WTC11 (cell line): ENCODE results near the gene CD96. TPM values are rescaled to one million over a fixed set of nuclear protein-coding genes. Genes with fewer than 3 reads are reported as not detected.
"Not testable (repeated sequence)": the region's sequence is repeated elsewhere in the genome, so short reads cannot be mapped to it uniquely, and the experiment has no call there.

Source experiments
- ATAC-seq: fragments of 200-7000 bp; cut with Tn5 transposase; 2 replicates; pipeline ENCODE4 v1.10.0; 2021; ENCODE audit warnings: mild to moderate bottlenecking, moderate library complexity
- CTCF ChIA-PET: fragments of 300-600 bp; sonication (Branson Sonifier 250); formaldehyde crosslinking; loops from one replicate; lab custom pipeline; 2021; ENCODE audit warnings: antibody characterized with exemption; lab: Charles Lee
- POLR2A ChIA-PET: fragments of 350-600 bp; sonication (Branson Sonifier 250); formaldehyde crosslinking; loops from one replicate; lab custom pipeline; 2021; ENCODE audit warnings: antibody characterized with exemption; lab: Charles Lee
- DNase-seq: peaks from one replicate; pipeline ENCODE4 v3.0.0; 2021; ENCODE audit warnings: low spot score
- H3K27ac Mint-ChIP-seq: 2 replicates; pipeline ENCODE4 v1.8.0; 2021; ENCODE audit warnings: mixed read lengths
- H3K27me3 Mint-ChIP-seq: 2 replicates; pipeline ENCODE4 v1.8.0; 2021; ENCODE audit warnings: low read depth, mild to moderate bottlenecking, moderate library complexity, mixed read lengths
- H3K36me3 Mint-ChIP-seq: 2 replicates; pipeline ENCODE4 v1.8.0; 2021; ENCODE audit warnings: mixed read lengths
- H3K4me1 Mint-ChIP-seq: 2 replicates; pipeline ENCODE4 v1.8.0; 2022; ENCODE audit warnings: mixed read lengths
- H3K4me3 Mint-ChIP-seq: 2 replicates; pipeline ENCODE4 v1.8.0; 2021; ENCODE audit warnings: mild to moderate bottlenecking, moderate library complexity, mixed read lengths
- H3K9me3 Mint-ChIP-seq: 2 replicates; pipeline ENCODE4 v1.8.0; 2021; ENCODE audit warnings: mixed read lengths
- CBFB ChIP-seq: sonication (generic); formaldehyde crosslinking; IDR thresholded peaks from 2 replicates; pipeline ENCODE4 v1.8.1; 2022; ENCODE audit warnings: mild to moderate bottlenecking, low read depth, missing genetic modification reagents
- CREM ChIP-seq: sonication (generic); formaldehyde crosslinking; IDR thresholded peaks from 2 replicates; pipeline ENCODE4 v1.8.1; 2022; ENCODE audit warnings: mild to moderate bottlenecking, missing genetic modification reagents, moderate library complexity
- ETV6 ChIP-seq: sonication (generic); formaldehyde crosslinking; IDR thresholded peaks from 2 replicates; pipeline ENCODE4 v1.8.1; 2022; ENCODE audit warnings: mild to moderate bottlenecking, missing genetic modification reagents
- GTF2I ChIP-seq: fragments of 250-450 bp; sonication (Bioruptor Pico); conservative IDR thresholded peaks from 2 replicates; pipeline ENCODE4 v1.4.0; 2021; ENCODE audit warnings: mild to moderate bottlenecking
- MXD4 ChIP-seq: fragments of 250-450 bp; sonication (Bioruptor Pico); IDR thresholded peaks from 2 replicates; pipeline ENCODE4 v1.8.0; 2021; ENCODE audit warnings: mild to moderate bottlenecking, moderate library complexity, borderline replicate concordance
- NR2C2 ChIP-seq: sonication (generic); formaldehyde crosslinking; IDR thresholded peaks from 2 replicates; pipeline ENCODE4 v1.8.0; 2022; ENCODE audit warnings: mild to moderate bottlenecking, missing genetic modification reagents
- TEAD4 ChIP-seq: sonication (generic); formaldehyde crosslinking; IDR thresholded peaks from 2 replicates; pipeline ENCODE4 v1.8.0; 2022; ENCODE audit warnings: mild to moderate bottlenecking, missing genetic modification reagents
- ZNF138 ChIP-seq: sonication (generic); formaldehyde crosslinking; conservative IDR thresholded peaks from 2 replicates; pipeline ENCODE4 v1.8.1; 2022; ENCODE audit warnings: mild to moderate bottlenecking, moderate library complexity, missing genetic modification reagents
- ZNF263 ChIP-seq: sonication (generic); formaldehyde crosslinking; IDR thresholded peaks from 2 replicates; pipeline ENCODE4 v1.8.1; 2022; ENCODE audit warnings: low read depth, mild to moderate bottlenecking, moderate library complexity, missing genetic modification reagents
- ZNF317 ChIP-seq: sonication (generic); formaldehyde crosslinking; IDR thresholded peaks from 2 replicates; pipeline ENCODE4 v1.8.1; 2023; ENCODE audit warnings: low read depth, mild to moderate bottlenecking, moderate library complexity, missing genetic modification reagents, borderline replicate concordance
- ZNF671 ChIP-seq: fragments of 250-450 bp; sonication (Bioruptor Pico); IDR thresholded peaks from 2 replicates; pipeline ENCODE4 v1.8.0; 2021; ENCODE audit warnings: mild to moderate bottlenecking
- total RNA-seq: library from RNA; stranded (reverse); gene quantifications from 3 replicates; pipeline ENCODE4 v1.2.3, GENCODE V29; 2021
- TF ChIP-seq, protein P1 (sequence below): sonication (generic); formaldehyde crosslinking; IDR thresholded peaks from 2 replicates; pipeline ENCODE4 v1.8.1; 2022; ENCODE audit warnings: low read depth, missing genetic modification reagents, borderline replicate concordance
- TF ChIP-seq, protein P2 (sequence below): fragments of 250-450 bp; sonication (Bioruptor Pico); IDR thresholded peaks from 2 replicates; pipeline ENCODE4 v2.1.2; 2022; ENCODE audit warnings: mild to moderate bottlenecking, moderate library complexity
- TF ChIP-seq, protein P3 (sequence below): fragments of 250-450 bp; sonication (Bioruptor Pico); conservative IDR thresholded peaks from 2 replicates; pipeline ENCODE4 v1.9.0; 2021; ENCODE audit warnings: mild to moderate bottlenecking
- TF ChIP-seq, protein P4 (sequence below): sonication (generic); formaldehyde crosslinking; IDR thresholded peaks from 2 replicates; pipeline ENCODE4 v1.8.0; 2023; ENCODE audit warnings: missing genetic modification reagents
- TF ChIP-seq, protein P5 (sequence below): sonication (generic); formaldehyde crosslinking; IDR thresholded peaks from 2 replicates; pipeline ENCODE4 v1.8.1; 2023; ENCODE audit warnings: mild to moderate bottlenecking, moderate library complexity, missing genetic modification reagents
- TF ChIP-seq, protein P6 (sequence below): sonication (generic); formaldehyde crosslinking; IDR thresholded peaks from 2 replicates; pipeline ENCODE4 v1.8.1; 2023; ENCODE audit warnings: mild to moderate bottlenecking, missing genetic modification reagents, moderate library complexity
- TF ChIP-seq, protein P7 (sequence below): sonication (generic); formaldehyde crosslinking; IDR thresholded peaks from 2 replicates; pipeline ENCODE4 v1.8.0; 2022; ENCODE audit warnings: mild to moderate bottlenecking, missing genetic modification reagents
- TF ChIP-seq, protein P8 (sequence below): sonication (generic); formaldehyde crosslinking; IDR thresholded peaks from 2 replicates; pipeline ENCODE4 v1.8.1; 2023; ENCODE audit warnings: mild to moderate bottlenecking, missing genetic modification reagents
- TF ChIP-seq, protein P9 (sequence below): fragments of 250-450 bp; sonication (Bioruptor Pico); IDR thresholded peaks from 2 replicates; pipeline ENCODE4 v1.9.0; 2021; ENCODE audit warnings: mild to moderate bottlenecking

The CD96 gene
- total RNA-seq, 1 experiment from 2014 or later = 0.33 TPM

DNA sequence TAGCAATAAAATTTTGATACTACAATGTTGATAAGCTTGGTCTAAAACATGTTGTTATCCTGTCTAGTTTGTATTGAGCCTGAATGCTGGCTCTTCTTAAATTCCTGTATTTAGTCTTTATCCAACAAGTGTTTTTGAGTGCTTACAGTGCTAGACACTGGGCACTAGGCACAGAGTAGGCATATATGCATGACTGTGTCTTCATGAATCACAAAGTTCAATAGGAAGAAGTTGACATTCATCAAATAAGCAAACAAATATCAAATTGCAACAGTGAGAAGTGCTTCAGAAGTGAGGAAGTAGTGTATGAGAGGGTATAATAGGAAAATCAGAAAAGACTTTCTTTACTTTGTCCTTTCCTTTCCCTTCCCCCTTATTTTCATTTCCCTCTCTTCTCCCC lies 6.8 kb downstream of the CD96 start (continued):
- TF ChIP-seq, protein P1, sequence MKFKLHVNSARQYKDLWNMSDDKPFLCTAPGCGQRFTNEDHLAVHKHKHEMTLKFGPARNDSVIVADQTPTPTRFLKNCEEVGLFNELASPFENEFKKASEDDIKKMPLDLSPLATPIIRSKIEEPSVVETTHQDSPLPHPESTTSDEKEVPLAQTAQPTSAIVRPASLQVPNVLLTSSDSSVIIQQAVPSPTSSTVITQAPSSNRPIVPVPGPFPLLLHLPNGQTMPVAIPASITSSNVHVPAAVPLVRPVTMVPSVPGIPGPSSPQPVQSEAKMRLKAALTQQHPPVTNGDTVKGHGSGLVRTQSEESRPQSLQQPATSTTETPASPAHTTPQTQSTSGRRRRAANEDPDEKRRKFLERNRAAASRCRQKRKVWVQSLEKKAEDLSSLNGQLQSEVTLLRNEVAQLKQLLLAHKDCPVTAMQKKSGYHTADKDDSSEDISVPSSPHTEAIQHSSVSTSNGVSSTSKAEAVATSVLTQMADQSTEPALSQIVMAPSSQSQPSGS (CRISPR knock-in tag) = no peak
- TF ChIP-seq, protein P2, sequence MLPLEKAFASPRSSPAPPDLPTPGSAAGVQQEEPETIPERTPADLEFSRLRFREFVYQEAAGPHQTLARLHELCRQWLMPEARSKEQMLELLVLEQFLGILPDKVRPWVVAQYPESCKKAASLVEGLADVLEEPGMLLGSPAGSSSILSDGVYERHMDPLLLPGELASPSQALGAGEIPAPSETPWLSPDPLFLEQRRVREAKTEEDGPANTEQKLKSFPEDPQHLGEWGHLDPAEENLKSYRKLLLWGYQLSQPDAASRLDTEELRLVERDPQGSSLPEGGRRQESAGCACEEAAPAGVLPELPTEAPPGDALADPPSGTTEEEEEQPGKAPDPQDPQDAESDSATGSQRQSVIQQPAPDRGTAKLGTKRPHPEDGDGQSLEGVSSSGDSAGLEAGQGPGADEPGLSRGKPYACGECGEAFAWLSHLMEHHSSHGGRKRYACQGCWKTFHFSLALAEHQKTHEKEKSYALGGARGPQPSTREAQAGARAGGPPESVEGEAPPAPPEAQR (CRISPR knock-in tag) = no peak
- TF ChIP-seq, protein P3, sequence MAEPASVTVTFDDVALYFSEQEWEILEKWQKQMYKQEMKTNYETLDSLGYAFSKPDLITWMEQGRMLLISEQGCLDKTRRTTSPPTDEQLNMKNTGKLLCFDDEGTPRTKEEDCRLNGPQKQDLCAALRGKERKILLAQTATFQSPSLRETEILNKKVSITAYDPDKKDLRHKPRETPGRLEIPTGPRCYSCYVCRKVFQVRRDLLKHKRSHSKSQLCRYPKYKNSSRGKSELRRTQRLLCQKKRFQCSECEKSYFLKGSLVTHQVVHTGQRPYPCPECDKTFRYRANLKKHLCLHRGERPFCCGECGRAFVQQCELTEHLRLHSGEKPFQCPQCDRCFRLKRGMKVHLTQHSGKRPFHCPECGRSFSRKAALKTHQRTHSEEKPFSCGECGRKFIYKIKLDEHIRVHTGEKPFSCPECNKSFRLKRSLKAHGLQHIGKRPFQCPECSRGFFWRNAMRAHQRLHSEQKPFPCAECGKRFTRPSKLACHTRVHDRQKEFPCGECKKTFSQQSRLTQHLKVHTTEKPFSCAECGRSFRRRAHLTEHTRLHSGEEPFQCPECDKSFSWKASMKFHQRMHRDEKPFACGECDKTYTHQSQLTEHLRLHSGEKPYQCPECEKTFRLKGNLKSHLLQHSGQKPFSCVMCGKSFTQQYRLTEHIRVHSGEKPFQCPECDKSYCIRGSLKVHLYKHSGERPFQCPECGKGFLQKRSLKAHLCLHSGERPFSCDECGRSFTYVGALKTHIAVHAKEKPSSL (CRISPR knock-in tag) = no peak

DNA sequence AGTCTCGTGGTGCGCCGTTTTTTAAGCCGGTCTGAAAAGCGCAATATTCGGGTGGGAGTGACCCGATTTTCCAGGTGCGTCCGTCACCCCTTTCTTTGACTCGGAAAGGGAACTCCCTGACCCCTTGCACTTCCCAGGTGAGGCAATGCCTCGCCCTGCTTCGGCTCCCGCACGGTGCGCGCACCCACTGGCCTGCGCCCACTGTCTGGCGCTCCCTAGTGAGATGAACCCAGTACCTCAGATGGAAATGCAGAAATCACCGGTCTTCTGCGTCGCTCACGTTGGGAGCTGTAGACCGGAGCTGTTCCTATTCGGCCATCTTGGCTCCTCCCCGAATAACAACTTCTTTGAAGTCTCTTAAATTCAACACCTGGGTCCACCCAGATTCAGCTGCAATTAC lies 19.9 kb downstream of the CD96 start:
- ATAC-seq, H3K27me3 Mint-ChIP-seq, H3K9me3 Mint-ChIP-seq, H3K36me3 Mint-ChIP-seq, CTCF ChIA-PET, POLR2A ChIA-PET: not testable (repeated sequence)
- DNase-seq = peak; percentile 10
- Mint-ChIP-seq H3K4me3 (peak overlapping the region; percentile 54), H3K27ac (peak overlapping the region; percentile 63; the same call in 1 of the 2 replicates), H3K4me1 (peaks cover 10% of the 10 kb centered on the region)

DNA sequence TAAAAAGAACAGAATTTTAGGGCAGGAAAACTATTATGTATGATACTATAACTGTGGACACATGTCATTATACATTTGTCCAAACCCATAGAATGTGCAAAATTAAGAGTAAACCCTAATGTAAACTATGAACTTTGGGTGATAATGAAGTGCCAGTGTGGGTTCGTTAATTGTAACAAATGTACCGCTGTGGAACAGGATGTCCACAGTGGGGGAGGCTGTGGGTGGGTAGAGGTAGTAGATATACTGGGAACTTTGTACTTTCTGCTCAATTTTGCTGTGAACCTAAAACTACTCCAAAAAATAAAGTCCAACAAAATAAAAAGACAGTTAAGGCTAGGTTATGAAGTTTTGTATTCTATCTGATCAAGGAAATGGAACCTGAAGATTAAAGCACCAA lies 24.8 kb downstream of the CD96 start:
- Mint-ChIP-seq H3K4me3 (no peak overlapping the region), H3K9me3 (peaks cover 5% of the 10 kb centered on the region), H3K36me3 (peaks cover 6% of the 10 kb centered on the region; the same call in 1 of the 2 replicates), H3K27ac (no peak overlapping the region), H3K27me3 (no peaks in the 10 kb centered on the region), H3K4me1 (peaks cover 10% of the 10 kb centered on the region)
- ATAC-seq = no peak
- DNase-seq = no peak
- POLR2A ChIA-PET = no interaction called here
- TF ChIP-seq GTF2I (CRISPR knock-in tag) (no peak), MXD4 (CRISPR knock-in tag) (no peak), TEAD4 (CRISPR knock-in tag) (no peak), ZNF671 (no peak), CBFB (CRISPR knock-in tag) (no peak), NR2C2 (CRISPR knock-in tag) (no peak), ETV6 (CRISPR knock-in tag) (no peak), CREM (CRISPR knock-in tag) (no peak), ZNF317 (no peak), ZNF138 (CRISPR knock-in tag) (no peak), ZNF263 (CRISPR knock-in tag) (no peak)
- TF ChIP-seq, protein P4, sequence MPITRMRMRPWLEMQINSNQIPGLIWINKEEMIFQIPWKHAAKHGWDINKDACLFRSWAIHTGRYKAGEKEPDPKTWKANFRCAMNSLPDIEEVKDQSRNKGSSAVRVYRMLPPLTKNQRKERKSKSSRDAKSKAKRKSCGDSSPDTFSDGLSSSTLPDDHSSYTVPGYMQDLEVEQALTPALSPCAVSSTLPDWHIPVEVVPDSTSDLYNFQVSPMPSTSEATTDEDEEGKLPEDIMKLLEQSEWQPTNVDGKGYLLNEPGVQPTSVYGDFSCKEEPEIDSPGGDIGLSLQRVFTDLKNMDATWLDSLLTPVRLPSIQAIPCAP = no peak
- TF ChIP-seq, protein P5, sequence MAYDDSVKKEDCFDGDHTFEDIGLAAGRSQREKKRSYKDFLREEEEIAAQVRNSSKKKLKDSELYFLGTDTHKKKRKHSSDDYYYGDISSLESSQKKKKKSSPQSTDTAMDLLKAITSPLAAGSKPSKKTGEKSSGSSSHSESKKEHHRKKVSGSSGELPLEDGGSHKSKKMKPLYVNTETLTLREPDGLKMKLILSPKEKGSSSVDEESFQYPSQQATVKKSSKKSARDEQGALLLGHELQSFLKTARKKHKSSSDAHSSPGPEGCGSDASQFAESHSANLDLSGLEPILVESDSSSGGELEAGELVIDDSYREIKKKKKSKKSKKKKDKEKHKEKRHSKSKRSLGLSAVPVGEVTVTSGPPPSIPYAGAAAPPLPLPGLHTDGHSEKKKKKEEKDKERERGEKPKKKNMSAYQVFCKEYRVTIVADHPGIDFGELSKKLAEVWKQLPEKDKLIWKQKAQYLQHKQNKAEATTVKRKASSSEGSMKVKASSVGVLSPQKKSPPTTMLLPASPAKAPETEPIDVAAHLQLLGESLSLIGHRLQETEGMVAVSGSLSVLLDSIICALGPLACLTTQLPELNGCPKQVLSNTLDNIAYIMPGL (CRISPR knock-in tag) = no peak
- TF ChIP-seq, protein P6, sequence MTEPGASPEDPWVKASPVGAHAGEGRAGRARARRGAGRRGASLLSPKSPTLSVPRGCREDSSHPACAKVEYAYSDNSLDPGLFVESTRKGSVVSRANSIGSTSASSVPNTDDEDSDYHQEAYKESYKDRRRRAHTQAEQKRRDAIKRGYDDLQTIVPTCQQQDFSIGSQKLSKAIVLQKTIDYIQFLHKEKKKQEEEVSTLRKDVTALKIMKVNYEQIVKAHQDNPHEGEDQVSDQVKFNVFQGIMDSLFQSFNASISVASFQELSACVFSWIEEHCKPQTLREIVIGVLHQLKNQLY (CRISPR knock-in tag) = no peak
- TF ChIP-seq, protein P7, sequence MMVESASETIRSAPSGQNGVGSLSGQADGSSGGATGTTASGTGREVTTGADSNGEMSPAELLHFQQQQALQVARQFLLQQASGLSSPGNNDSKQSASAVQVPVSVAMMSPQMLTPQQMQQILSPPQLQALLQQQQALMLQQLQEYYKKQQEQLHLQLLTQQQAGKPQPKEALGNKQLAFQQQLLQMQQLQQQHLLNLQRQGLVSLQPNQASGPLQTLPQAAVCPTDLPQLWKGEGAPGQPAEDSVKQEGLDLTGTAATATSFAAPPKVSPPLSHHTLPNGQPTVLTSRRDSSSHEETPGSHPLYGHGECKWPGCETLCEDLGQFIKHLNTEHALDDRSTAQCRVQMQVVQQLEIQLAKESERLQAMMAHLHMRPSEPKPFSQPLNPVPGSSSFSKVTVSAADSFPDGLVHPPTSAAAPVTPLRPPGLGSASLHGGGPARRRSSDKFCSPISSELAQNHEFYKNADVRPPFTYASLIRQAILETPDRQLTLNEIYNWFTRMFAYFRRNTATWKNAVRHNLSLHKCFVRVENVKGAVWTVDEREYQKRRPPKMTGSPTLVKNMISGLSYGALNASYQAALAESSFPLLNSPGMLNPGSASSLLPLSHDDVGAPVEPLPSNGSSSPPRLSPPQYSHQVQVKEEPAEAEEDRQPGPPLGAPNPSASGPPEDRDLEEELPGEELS (CRISPR knock-in tag) = no peak
- TF ChIP-seq, protein P8, sequence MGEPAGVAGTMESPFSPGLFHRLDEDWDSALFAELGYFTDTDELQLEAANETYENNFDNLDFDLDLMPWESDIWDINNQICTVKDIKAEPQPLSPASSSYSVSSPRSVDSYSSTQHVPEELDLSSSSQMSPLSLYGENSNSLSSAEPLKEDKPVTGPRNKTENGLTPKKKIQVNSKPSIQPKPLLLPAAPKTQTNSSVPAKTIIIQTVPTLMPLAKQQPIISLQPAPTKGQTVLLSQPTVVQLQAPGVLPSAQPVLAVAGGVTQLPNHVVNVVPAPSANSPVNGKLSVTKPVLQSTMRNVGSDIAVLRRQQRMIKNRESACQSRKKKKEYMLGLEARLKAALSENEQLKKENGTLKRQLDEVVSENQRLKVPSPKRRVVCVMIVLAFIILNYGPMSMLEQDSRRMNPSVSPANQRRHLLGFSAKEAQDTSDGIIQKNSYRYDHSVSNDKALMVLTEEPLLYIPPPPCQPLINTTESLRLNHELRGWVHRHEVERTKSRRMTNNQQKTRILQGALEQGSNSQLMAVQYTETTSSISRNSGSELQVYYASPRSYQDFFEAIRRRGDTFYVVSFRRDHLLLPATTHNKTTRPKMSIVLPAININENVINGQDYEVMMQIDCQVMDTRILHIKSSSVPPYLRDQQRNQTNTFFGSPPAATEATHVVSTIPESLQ (CRISPR knock-in tag) = no peak
- TF ChIP-seq, protein P9, sequence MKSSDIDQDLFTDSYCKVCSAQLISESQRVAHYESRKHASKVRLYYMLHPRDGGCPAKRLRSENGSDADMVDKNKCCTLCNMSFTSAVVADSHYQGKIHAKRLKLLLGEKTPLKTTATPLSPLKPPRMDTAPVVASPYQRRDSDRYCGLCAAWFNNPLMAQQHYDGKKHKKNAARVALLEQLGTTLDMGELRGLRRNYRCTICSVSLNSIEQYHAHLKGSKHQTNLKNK = no peak
- CTCF ChIA-PET = no interaction called here
